Mucosa of gallbladder (tissue), 1 donor: ENCODE data around the gene FOXL2. TPM values are rescaled to one million over a fixed set of nuclear protein-coding genes. Genes with fewer than 3 reads are reported as not detected.

Experiments
- DNase-seq: peaks from one replicate; pipeline ENCODE4 v3.0.0-alpha.2; 2020; ENCODE audit warnings: low spot score
- total RNA-seq: library from RNA; stranded (reverse); gene quantifications from one replicate; pipeline ENCODE4 v1.2.1, GENCODE V29; 2021
- donor health status: DM: no; HTN: no; CAD: no.

Gene FOXL2
- total RNA-seq, 1 donor from 2014 or later: 0.14 TPM

- DNase-seq: no peak
Observed at GRCh38 chr3:138945709-138946662, 951 bp downstream of the FOXL2 start.

GRCh38 chr3:138944929-138945708 lies 1.8 kb downstream of the FOXL2 start:
- no peak for DNase-seq

DNA sequence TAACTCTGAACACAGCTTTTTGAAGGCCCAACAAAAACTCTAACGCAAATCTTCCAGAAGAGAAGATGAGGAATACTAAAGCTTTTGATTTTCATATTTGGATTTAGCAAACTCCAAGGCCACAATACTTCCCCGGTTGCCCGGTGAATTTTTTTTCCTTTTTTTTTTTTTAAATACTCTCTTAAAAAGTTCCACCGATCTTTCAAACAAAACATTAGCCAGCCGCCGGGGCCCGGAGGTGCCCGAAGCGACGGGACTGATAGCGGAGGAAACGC lies 2.3 kb downstream of the FOXL2 start:
- no peak for DNase-seq

DNA sequence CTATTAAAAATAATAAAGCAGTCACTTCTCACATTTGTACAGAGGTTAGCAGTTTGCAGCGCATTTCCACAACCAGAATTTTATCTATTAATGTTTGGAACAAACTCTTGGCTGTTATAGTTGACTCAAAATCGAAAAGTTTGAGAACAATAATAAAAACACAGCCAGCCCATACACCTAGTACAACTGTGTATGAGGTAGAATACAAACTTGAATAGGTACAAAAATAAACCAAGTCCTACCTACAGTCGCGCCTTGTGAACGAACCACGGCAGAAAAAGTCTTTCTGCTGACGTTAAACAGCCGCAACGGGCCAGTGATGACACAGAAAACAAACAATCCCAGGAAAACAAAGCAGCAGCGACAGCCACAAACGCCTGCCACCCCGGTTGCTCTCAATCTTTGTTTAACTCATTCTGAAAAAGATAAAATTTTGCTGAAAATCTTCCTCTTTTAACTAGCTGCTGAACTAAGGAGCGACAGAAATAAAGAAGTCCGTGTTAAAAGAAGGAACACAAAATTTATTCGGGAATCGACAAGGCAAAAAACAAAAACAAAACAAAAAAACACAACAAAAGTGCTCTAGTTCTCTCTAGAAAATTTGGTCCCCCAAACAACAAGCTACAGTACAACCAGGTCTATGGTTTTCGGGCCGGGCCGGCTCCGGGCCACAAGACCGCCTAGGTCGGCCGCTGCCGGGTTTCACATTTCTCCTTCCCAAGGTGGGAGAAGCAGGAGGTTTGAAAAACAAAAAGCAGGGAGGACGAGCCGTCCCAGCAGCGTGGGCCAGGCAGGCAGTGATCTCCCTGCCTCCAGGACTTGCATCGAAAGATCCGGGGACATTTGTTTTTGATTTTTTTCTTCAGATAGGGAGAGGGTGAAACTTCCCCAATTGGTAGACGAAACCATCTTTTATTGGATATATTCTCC lies 2.9 kb downstream of the FOXL2 start:
- DNase-seq: no peak

DNA sequence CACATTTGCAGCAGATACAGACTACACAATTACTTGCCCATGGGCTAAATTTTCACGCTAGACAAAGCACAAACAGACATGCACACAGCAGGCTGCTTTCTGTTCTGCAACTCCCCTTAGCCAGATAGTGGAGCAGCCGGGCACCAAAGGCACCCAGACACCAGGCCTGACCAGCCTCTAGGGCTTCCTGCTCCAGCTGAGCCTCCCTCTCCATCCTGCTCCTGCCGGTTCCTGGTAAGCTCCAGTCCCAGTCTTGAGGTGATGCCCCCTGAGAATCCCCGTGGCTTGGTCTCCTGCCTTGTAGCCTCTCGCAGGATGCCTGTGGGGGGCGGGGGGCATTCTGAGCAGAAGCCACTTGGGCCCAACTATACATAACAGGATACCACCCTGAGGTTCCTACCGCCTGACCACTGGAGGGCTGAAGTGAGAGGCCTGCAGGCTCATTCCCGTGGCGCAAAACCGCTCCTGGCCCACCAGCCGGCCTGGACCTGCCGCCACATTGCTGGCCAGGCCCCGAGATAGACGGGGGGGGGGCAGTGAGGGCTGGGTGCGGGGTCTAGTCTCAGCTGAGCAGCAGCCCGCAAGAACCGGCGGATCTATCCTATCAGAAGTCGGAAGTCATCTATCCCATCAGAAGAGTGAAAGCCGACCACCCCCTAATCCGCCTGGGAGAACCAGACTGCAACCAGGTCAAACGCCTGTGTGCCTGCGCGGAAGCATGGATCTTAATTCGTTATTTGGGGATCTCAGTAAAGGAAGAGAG lies 3.9 kb downstream of the FOXL2 start:
- DNase-seq: no peak

DNA sequence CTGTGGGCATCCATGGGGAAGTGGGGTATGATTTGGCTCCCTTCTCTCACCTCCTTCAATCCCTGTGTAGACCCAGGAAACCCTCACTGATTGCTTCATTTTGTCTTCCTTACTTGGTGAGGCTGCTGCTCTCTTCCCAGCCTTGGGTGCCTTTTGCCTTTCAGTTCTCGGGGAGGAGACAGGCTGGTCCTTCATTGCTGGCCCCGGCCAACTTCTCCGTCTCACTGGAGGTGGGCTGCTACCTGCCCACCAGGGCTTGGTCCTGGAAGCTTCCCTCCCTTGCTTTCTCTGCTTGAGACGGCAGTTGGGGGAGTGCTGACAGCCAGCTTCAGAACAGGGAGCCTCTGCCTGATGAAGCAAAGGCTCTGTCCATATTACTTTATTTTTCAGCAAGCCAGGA lies 4.7 kb downstream of the FOXL2 start:
- DNase-seq: no peak

GRCh38 chr3:138941259-138941885 lies 5.6 kb downstream of the FOXL2 start:
- DNase-seq: no peak

- DNase-seq: no peak
Observed at GRCh38 chr3:138940446-138940845, 6.5 kb downstream of the FOXL2 start.

DNA sequence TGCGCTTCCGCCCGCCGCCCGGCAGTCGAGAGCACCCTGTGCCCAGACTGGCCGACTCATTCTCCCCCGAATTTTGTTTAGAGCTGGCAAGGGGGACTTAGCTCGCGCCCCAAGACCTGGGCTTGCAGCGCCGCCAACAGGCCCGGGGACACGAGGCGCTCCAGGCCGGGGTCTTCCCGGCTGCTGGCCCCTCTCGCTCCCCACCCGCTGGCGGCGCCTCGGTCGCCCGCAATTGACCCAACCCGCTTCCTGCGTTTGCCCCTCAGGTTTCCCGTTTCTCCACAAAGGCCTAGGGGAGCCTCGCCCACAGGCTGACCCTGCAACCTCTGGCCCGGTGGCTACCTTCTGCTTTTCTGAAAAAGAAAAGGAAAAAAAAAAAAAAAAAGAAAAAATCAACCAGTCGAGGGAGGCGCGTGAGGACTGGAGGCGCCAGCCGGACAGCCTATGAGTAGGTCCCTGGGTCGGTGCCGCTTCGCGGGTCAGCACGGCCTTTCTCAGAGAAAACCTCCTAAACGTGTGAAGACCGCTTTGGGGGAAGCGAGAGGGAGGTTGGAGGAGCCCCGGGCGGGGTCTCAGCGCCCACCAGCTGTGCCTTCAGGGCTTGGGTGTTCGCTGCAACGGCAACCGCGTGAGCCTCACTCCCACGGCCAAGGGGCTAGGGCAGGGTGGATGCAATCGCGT lies 7.2 kb downstream of the FOXL2 start:
- no peak for DNase-seq

DNA sequence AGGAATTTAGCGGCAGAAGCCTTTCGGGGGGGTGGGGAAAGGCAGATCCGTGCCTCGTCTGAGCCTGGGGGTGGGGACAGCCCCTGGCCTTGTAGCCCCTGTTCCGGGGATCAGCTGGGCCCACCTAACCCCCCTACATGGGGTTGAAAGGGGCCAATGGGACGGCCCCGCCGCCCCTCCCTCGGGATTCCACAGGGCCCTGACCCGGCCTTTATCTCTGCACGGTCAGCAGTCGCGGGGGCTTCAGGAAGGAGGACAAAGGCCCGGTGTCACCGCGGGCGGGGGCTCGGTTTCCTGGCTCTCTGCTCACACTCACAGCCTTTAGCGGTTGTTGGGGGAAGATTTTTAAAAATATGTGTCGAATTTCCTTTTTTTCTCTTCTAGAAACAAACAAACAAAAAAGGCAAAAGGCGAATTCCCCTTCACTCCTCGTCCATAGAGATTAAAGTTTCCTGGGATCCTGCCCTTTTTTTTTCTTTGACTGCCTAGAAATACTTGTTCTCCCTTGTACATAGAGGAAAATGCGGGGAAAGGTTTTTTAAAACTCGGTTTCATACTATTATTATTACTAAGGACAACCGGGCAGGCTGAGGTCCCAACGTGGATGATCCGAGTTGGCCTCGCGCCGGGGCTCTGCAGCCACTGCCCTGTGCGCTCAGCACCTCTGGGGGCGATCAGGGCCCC lies 7.9 kb downstream of the FOXL2 start:
- no peak for DNase-seq

GRCh38 chr3:138938056-138938876 lies 8.7 kb downstream of the FOXL2 start:
- DNase-seq: no peak

DNA sequence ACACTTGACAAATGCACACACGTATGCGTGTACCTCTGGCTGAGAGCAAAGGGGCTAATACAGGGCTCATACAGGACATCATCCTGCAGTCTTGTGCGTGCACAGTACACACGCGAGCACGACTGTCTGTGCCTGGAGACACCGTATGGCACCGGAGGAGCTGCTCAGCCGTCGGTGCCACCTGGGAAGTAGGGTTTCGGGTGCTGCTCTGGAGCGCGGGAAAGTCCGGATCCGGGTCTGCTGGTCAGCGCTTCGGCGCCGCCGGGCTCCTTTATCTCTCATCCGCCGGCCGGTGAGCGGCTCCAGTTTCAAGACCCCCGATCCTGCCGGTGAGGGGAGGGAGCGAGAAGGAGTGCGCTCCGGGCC lies 9.3 kb downstream of the FOXL2 start:
- no peak for DNase-seq

DNA sequence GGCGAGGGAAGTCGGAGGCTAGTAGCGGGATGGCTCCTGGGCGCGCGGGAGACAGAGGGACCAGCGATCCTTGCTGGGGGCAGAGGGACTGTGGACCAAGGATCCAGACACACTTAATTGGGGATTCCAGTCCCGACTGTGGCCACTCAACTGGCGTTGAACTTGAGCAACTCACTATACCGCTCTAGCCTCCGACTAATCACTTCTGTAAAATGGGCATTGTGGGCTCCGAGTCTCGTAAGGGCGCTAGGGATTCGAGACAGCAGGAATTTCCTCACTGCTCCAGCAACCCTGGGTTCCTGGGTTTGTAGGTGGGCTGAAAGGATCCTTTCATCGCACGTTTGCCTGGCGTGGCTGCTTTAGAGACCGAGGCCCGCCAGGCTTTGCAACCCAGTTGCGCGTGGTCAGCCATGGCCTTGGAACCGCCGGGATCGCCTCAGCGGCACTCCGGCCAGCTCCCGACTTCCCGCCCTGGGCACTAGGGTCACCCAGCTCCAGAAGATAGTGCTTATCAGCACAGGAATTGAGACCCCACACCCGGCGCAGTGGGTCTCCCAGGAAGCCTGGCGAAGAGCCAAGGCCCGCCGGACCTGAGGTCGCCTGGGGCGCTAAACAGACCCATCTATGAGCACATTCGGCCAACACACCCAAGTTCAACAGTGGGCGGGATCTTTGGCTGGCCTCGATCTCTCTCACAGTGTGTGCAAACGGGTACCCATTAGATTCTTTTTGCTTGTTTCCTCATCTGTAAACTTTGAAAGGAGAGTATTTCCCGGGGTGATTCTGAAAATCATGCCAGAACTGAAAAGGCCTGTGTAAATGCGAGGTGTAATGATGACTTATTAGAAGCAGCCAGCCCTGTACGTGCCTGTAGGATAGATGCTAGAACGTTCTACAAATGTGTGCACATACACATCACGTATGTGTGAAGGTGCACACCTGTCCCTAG lies 9.9 kb downstream of the FOXL2 start:
- DNase-seq: no peak

DNA sequence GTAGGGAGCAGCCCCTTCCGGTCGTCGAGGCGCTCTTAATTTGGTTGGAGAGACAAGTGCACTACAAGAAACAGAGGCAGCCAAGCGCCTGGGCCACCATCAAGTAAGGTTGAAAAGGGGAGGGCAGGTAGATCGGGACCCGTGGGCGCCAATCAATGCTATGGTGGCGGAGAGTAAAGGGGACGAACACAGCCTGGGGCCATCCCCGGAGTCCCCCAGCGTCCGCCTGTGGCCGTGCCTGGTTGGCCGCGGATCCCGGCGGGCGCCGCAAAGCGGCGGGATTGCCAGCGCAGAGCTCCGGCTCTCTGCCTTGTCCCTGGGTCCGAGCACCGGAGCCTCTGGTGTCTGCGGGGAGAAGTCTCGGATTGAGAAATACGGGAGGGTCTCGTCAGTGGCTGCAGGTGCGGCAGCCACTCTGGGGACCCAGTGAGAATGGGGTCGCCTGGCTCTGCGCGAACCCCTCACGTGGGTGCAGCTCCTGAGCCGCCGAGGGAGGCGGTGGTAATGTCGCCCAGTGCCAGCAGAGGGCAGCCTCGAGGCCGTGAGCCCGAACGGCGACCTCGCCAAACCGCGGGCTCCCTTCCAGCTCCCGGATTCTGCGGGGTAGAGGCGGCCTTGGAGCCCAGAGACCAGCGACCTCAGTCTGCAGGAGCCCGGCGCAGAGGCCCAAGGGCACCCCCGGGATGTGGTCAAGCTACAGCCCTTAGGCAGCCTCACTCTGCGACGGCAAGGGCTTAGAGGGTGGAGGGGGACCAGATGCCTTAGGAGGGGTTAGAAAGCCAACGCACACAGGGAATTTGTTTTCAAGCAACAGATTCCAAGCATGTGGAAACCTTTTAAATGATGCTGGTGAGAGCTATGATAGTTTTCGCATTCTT lies 10.8 kb downstream of the FOXL2 start:
- peak; percentile 66 for DNase-seq

DNA sequence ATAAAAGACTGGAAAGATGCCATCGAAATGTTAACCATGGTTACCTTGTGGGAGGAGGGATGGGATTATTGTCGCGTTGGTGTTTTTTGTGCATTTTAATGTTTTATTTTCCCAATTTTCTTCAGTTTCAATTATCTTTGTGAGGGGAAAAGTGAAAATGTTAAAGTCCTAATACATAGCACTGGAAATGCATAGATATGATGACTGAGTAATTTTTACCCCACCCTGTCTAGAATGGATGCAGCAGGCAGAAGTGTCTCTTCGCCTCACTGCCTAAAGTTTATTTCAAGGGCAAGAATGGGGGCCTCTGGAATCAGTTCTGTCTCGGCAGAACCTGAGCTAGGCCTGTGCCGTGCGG lies 11.5 kb downstream of the FOXL2 start:
- DNase-seq: no peak

- no peak for DNase-seq
Observed at GRCh38 chr3:138933981-138934691, 12.8 kb downstream of the FOXL2 start.
